HCT116 (cell line): ENCODE results near the gene SMPDL3B.

ENCODE experiments used
- CBX3 ChIP-seq: IDR thresholded peaks from 2 replicates; pipeline ENCODE4 v1.6.1; 2012; ENCODE audit warnings: low read depth
- CEBPB ChIP-seq: IDR thresholded peaks from 2 replicates; pipeline ENCODE4 v1.6.1; 2012; ENCODE audit warnings: low read depth
- EZH2 ChIP-seq: fragments of 200-600 bp; sonication (generic); IDR thresholded peaks from 2 replicates; pipeline ENCODE4 v1.6.1; 2017; ENCODE audit warnings: antibody characterized with exemption, mixed run types
- POLR2A ChIP-seq: IDR thresholded peaks from 2 replicates; pipeline ENCODE4 v1.7.0; 2011; ENCODE audit warnings: borderline replicate concordance; ENCODE audit not compliant: insufficient read depth, insufficient read length; ENCODE audit errors: extremely low read depth
- POLR2AphosphoS5 ChIP-seq: IDR thresholded peaks from 2 replicates; pipeline ENCODE4 v1.6.1; 2011; ENCODE audit warnings: mild to moderate bottlenecking, low read depth, low read length, moderate library complexity
- RAD21 ChIP-seq: IDR thresholded peaks from 2 replicates; pipeline ENCODE4 v1.6.1; 2012; ENCODE audit warnings: low read depth, mild to moderate bottlenecking
- SIN3A ChIP-seq: IDR thresholded peaks from 2 replicates; pipeline ENCODE4 v1.6.1; 2012; ENCODE audit warnings: low read depth
- SRF ChIP-seq: IDR thresholded peaks from 2 replicates; pipeline ENCODE4 v1.6.1; 2012; ENCODE audit warnings: low read depth
- TCF7L2 ChIP-seq: IDR thresholded peaks from 2 replicates; pipeline ENCODE4 v1.7.0; 2011; ENCODE audit warnings: borderline replicate concordance, inconsistent platforms; ENCODE audit not compliant: insufficient read depth, insufficient read length; ENCODE audit errors: extremely low read depth
- YY1 ChIP-seq: IDR thresholded peaks from 2 replicates; pipeline ENCODE4 v1.6.1; 2011; ENCODE audit warnings: low read length, low read depth, moderate library complexity, mild to moderate bottlenecking; ENCODE audit not compliant: insufficient replicate concordance; ENCODE audit errors: extremely low read depth
- ZBTB33 ChIP-seq: IDR thresholded peaks from 2 replicates; pipeline ENCODE4 v1.6.1; 2011; ENCODE audit warnings: mild to moderate bottlenecking, low read length, moderate library complexity; ENCODE audit not compliant: insufficient replicate concordance; ENCODE audit errors: extremely low read depth
- ZNF274 ChIP-seq: fragments of 200-500 bp; sonication (Bioruptor generic); IDR thresholded peaks from 2 replicates; pipeline ENCODE4 v1.6.1; 2014; ENCODE audit warnings: mild to moderate bottlenecking, low read depth, low read length, inconsistent platforms
- TF ChIP-seq, protein P1 (sequence below), 3 experiments: fragments of 200-600 bp in 1 of 3; sonication (generic) in 1 of 3; IDR thresholded peaks in 2 of 3; conservative IDR thresholded peaks in 1 of 3; 2 replicates each; pipeline ENCODE4 v1.5.1; 2012 to 2017; ENCODE audit warnings: low read depth in 2 of 3, low read length in 2 of 3, antibody characterized with exemption in 1 of 3, borderline replicate concordance in 1 of 3, control low read depth in 1 of 3, mild to moderate bottlenecking in 1 of 3, mixed read lengths in 1 of 3, mixed run types in 1 of 3, moderate library complexity in 1 of 3; ENCODE audit not compliant: insufficient read depth in 1 of 3
- TF ChIP-seq, protein P2 (sequence below): IDR thresholded peaks from 2 replicates; pipeline ENCODE4 v1.6.1; 2012

- TF ChIP-seq, protein P1, sequence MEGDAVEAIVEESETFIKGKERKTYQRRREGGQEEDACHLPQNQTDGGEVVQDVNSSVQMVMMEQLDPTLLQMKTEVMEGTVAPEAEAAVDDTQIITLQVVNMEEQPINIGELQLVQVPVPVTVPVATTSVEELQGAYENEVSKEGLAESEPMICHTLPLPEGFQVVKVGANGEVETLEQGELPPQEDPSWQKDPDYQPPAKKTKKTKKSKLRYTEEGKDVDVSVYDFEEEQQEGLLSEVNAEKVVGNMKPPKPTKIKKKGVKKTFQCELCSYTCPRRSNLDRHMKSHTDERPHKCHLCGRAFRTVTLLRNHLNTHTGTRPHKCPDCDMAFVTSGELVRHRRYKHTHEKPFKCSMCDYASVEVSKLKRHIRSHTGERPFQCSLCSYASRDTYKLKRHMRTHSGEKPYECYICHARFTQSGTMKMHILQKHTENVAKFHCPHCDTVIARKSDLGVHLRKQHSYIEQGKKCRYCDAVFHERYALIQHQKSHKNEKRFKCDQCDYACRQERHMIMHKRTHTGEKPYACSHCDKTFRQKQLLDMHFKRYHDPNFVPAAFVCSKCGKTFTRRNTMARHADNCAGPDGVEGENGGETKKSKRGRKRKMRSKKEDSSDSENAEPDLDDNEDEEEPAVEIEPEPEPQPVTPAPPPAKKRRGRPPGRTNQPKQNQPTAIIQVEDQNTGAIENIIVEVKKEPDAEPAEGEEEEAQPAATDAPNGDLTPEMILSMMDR (IDR thresholded peaks at IDR 0.05 in 2 of 3, conservative IDR thresholded peaks at IDR 0.05 in 1 of 3; ENCODE audit: borderline replicate concordance in 1 of 3, insufficient read depth in 1 of 3, low read depth in 2 of 3, low read length in 2 of 3) = no peak
- TF ChIP-seq ZNF274 (no peak), RAD21 (no peak), SRF (no peak), CEBPB (no peak), POLR2AphosphoS5 (no peak; the same call in 1 of the 2 replicates), POLR2A (no peak), TCF7L2 (no peak), SIN3A (no peak), ZBTB33 (no peak), CBX3 (no peak), EZH2 (no peak), YY1 (no peak)
- TF ChIP-seq, protein P2, sequence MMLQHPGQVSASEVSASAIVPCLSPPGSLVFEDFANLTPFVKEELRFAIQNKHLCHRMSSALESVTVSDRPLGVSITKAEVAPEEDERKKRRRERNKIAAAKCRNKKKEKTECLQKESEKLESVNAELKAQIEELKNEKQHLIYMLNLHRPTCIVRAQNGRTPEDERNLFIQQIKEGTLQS = no peak
These were observed 31.8 kb downstream of the SMPDL3B start for GRCh38 chr1:27966402-27967105.
